ENCODE measurements around the gene GON7. TPM values are rescaled to one million over a fixed set of nuclear protein-coding genes. Genes with fewer than 3 reads are reported as not detected.

The GON7 gene
- total RNA-seq, 3 donors from 2014 or later = 15.3 to 19.5 (median 18.6) TPM

DNA sequence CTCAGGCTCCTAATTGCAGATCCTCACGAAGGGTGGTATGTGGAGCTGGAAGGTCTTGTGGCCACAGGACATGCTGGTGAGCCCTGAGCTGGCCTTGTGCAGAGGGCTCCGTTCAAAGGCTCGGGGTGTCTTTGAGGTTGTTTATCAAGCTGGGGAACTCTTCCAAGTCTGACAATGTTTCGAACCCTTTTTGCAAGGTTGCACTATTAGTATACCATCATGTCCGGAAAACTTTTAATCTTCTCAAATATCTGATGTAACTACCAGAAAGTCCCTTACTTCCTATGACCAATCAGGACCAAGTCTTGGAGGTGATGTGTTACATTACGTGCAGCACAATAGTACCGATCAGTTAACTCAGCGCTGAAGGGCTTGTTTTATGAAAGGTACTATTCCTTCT, 21.7 kb upstream of the GON7 start:
- no peak overlapping the region for H3K4me3 ChIP-seq
- H3K4me1 ChIP-seq (ENCODE audit: low read depth) = no peaks in the 10 kb centered on the region
- intact Hi-C loops (cut with DNase I, micrococcal nuclease) = no loop called here
- TF ChIP-seq, protein P1, sequence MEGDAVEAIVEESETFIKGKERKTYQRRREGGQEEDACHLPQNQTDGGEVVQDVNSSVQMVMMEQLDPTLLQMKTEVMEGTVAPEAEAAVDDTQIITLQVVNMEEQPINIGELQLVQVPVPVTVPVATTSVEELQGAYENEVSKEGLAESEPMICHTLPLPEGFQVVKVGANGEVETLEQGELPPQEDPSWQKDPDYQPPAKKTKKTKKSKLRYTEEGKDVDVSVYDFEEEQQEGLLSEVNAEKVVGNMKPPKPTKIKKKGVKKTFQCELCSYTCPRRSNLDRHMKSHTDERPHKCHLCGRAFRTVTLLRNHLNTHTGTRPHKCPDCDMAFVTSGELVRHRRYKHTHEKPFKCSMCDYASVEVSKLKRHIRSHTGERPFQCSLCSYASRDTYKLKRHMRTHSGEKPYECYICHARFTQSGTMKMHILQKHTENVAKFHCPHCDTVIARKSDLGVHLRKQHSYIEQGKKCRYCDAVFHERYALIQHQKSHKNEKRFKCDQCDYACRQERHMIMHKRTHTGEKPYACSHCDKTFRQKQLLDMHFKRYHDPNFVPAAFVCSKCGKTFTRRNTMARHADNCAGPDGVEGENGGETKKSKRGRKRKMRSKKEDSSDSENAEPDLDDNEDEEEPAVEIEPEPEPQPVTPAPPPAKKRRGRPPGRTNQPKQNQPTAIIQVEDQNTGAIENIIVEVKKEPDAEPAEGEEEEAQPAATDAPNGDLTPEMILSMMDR (IDR thresholded peaks at IDR 0.05) = no peak
- H3K36me3 ChIP-seq (ENCODE audit: low read depth) = no peaks in the 10 kb centered on the region
- no peak for DNase-seq
- no peak for ATAC-seq
- no peaks in the 10 kb centered on the region for H3K9me3 ChIP-seq

DNA sequence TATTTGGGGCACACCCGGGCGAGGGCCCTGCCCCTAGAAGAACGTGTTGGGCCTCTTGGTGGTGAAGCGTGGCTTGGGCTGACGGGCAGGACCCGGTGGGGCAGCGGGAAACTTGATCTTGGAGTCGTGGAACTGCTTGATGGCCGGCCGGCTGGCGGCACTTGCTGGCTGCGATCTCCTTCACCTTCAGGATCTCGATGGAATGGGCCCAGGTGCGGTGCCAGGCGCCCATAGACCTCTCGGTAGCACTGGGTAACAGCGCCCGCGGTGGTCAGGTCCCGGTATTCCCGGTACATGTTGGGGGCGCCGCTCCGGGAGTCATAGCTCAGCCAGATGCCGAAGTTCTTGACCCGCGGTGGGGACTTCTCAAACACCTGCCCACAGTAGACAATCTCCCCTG, 16.7 kb upstream of the GON7 start:
- H3K4me3 ChIP-seq = no peak overlapping the region
- TF ChIP-seq, protein P1 (IDR thresholded peaks at IDR 0.05) = no peak
- no peaks in the 10 kb centered on the region for H3K9me3 ChIP-seq
- H3K4me1 ChIP-seq (ENCODE audit: low read depth) = no peaks in the 10 kb centered on the region
- no peak for DNase-seq
- no peaks in the 10 kb centered on the region for H3K36me3 ChIP-seq (ENCODE audit: low read depth)
- ATAC-seq = no peak
- intact Hi-C loops (cut with DNase I, micrococcal nuclease) = no loop called here

DNA sequence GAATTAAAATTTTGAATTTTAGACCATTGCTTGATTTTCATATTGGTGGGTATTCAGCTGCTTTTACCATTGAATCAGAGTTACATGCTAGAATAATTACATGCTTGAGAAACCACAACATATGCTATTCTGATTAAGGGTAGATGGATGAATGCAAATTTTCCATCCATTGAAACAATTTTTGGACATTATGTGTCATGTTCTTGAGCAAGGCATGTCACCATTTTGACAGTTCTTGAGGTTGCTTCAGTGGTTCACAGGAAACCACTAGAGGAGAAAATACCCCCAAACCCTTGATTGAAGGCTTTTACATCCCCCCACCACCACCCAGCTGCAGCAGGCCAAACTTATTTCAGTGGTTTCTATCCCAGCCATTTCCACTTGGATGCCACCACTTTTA, 13.6 kb upstream of the GON7 start:
- no peak for DNase-seq
- H3K9me3 ChIP-seq = no peaks in the 10 kb centered on the region
- H3K36me3 ChIP-seq (ENCODE audit: low read depth) = no peaks in the 10 kb centered on the region
- H3K4me3 ChIP-seq = no peak overlapping the region
- TF ChIP-seq, protein P1 (IDR thresholded peaks at IDR 0.05) = no peak
- H3K4me1 ChIP-seq (ENCODE audit: low read depth) = no peaks in the 10 kb centered on the region
- ATAC-seq = no peak
- intact Hi-C loops (cut with DNase I, micrococcal nuclease) = no loop called here

DNA sequence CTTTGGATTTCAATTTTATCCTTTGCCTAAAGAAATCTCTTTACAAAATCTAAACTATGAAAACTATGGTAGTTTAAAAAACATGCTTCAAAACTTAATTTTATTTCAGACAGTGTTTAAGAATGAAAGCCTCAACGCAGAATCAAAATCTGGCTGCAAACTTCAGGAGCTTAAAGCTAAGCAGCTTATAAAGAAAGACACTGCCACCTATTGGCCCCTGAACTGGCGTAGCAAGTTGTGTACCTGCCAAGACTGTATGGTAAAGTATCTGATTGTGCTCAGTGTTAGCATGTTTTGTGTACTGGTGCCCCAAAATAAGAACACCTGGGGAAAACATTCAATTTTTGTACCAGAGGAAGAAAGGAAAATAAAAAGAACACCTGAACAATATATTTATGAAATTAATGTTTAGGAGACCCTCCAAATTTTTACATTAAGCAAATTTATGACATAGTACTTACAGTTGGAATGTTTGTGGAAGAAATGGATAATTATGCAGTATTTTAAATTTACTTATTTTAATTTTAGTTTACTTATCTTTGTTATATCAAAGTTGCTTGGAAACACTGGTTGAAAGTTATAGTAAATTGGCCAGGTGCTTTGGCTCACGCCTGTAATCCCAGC, 12.3 kb upstream of the GON7 start:
- H3K9me3 ChIP-seq = no peaks in the 10 kb centered on the region
- ATAC-seq (peak; percentile 83), DNase-seq (peak in 1 of 3 donors; percentile 81)
- no peaks in the 10 kb centered on the region for H3K36me3 ChIP-seq (ENCODE audit: low read depth)
- TF ChIP-seq, protein P1 (IDR thresholded peaks at IDR 0.05) = peak; percentile 17
- no peaks in the 10 kb centered on the region for H3K4me1 ChIP-seq (ENCODE audit: low read depth)
- no peak overlapping the region for H3K4me3 ChIP-seq
- intact Hi-C loops (cut with DNase I, micrococcal nuclease) = no loop called here

DNA sequence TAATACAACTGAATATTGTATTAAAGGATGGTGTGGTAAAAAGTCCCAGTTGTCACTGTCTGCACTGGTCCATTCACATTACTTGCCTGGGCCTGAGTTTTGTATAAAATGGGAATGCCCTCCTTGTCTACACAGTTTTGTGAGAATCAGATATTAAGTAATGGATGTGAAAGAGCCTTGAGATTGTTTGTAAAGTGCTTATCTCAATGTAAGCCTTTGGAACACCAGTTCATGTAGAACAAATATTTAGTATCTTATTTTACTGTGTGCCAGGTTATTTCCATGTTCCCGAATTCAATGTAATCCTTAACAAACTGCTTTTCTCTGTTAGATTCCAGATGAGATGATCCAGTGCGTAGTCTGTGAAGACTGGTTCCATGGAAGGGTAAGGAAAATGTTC, 7.7 kb upstream of the GON7 start:
- no peaks in the 10 kb centered on the region for H3K9me3 ChIP-seq
- H3K36me3 ChIP-seq (ENCODE audit: low read depth) = no peaks in the 10 kb centered on the region
- TF ChIP-seq, protein P1 (IDR thresholded peaks at IDR 0.05) = no peak
- intact Hi-C loops (cut with DNase I, micrococcal nuclease) = no loop called here
- no peaks in the 10 kb centered on the region for H3K4me1 ChIP-seq (ENCODE audit: low read depth)
- ATAC-seq (no peak), DNase-seq (no peak)
- H3K4me3 ChIP-seq = no peak overlapping the region

DNA sequence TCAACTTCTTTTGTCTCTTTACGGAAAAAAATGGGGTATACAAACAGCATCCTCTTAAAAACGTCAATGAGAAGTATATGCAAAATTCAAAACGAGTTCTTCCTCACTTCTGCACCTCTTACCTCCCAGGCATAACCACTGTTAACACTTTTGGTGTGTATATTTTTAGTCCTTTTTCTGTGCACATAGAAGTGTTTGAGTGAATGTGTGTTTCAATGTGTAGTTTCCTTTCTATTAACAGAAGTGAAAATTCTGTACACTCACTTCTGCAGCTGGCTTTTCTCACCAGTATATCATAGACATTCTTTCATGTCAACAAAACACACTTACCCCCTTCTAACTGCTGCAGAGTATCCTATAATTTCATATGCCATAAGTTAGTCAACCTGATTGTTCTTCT, 5.6 kb upstream of the GON7 start:
- no peaks in the 10 kb centered on the region for H3K9me3 ChIP-seq
- TF ChIP-seq, protein P1 (IDR thresholded peaks at IDR 0.05) = no peak
- intact Hi-C loops (cut with DNase I, micrococcal nuclease) = no loop called here
- peaks cover 8% of the 10 kb centered on the region for H3K4me1 ChIP-seq (ENCODE audit: low read depth)
- H3K36me3 ChIP-seq (ENCODE audit: low read depth) = no peaks in the 10 kb centered on the region
- no peak overlapping the region for H3K4me3 ChIP-seq
- DNase-seq (no peak), ATAC-seq (no peak)

Data from mucosa of descending colon (tissue), 3 donors.